WTC11 (cell line): ENCODE results near the gene IFT52.

Source experiments
- EMX1 ChIP-seq: fragments of 250-450 bp; sonication (Bioruptor Pico); IDR thresholded peaks from 2 replicates; pipeline ENCODE4 v1.8.0; 2021; ENCODE audit warnings: mild to moderate bottlenecking
- FOXJ3 ChIP-seq: sonication (generic); formaldehyde crosslinking; IDR thresholded peaks from 2 replicates; pipeline ENCODE4 v1.9.0; 2021; ENCODE audit warnings: missing genetic modification reagents, mild to moderate bottlenecking, borderline replicate concordance
- KAT7 ChIP-seq: sonication (generic); formaldehyde crosslinking; IDR thresholded peaks from 2 replicates; pipeline ENCODE4 v1.8.1; 2023; ENCODE audit warnings: missing genetic modification reagents, mild to moderate bottlenecking, borderline replicate concordance
- TP53 ChIP-seq: sonication (generic); formaldehyde crosslinking; IDR thresholded peaks from 2 replicates; pipeline ENCODE4 v1.8.1; 2023; ENCODE audit warnings: mild to moderate bottlenecking, missing genetic modification reagents
- ZNF232 ChIP-seq: sonication (generic); formaldehyde crosslinking; IDR thresholded peaks from 2 replicates; pipeline ENCODE4 v1.8.0; 2022; ENCODE audit warnings: mild to moderate bottlenecking, missing genetic modification reagents
- TF ChIP-seq, protein P1 (sequence below): sonication (generic); formaldehyde crosslinking; IDR thresholded peaks from 2 replicates; pipeline ENCODE4 v1.8.0; 2022; ENCODE audit warnings: mild to moderate bottlenecking, missing genetic modification reagents
- TF ChIP-seq, protein P2 (sequence below): fragments of 200-600 bp; IDR thresholded peaks from 2 replicates; pipeline ENCODE4 v1.8.0; 2022; ENCODE audit warnings: antibody characterized with exemption
- TF ChIP-seq, protein P3 (sequence below): sonication (generic); formaldehyde crosslinking; IDR thresholded peaks from 2 replicates; pipeline ENCODE4 v1.8.1; 2023; ENCODE audit warnings: mild to moderate bottlenecking, missing genetic modification reagents
- TF ChIP-seq, protein P4 (sequence below): sonication (generic); formaldehyde crosslinking; IDR thresholded peaks from 2 replicates; pipeline ENCODE4 v1.8.1; 2023; ENCODE audit warnings: mild to moderate bottlenecking, missing genetic modification reagents

GRCh38 chr20:43667341-43668132, 76.8 kb downstream of the IFT52 start:
- TF ChIP-seq, protein P1, sequence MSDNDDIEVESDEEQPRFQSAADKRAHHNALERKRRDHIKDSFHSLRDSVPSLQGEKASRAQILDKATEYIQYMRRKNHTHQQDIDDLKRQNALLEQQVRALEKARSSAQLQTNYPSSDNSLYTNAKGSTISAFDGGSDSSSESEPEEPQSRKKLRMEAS (CRISPR knock-in tag): no peak
- TF ChIP-seq, protein P2, sequence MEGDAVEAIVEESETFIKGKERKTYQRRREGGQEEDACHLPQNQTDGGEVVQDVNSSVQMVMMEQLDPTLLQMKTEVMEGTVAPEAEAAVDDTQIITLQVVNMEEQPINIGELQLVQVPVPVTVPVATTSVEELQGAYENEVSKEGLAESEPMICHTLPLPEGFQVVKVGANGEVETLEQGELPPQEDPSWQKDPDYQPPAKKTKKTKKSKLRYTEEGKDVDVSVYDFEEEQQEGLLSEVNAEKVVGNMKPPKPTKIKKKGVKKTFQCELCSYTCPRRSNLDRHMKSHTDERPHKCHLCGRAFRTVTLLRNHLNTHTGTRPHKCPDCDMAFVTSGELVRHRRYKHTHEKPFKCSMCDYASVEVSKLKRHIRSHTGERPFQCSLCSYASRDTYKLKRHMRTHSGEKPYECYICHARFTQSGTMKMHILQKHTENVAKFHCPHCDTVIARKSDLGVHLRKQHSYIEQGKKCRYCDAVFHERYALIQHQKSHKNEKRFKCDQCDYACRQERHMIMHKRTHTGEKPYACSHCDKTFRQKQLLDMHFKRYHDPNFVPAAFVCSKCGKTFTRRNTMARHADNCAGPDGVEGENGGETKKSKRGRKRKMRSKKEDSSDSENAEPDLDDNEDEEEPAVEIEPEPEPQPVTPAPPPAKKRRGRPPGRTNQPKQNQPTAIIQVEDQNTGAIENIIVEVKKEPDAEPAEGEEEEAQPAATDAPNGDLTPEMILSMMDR: no peak
- TF ChIP-seq FOXJ3 (CRISPR knock-in tag) (no peak), EMX1 (CRISPR knock-in tag) (no peak), KAT7 (CRISPR knock-in tag) (0 out of 2 replicates have a peak, but pooled peaks have one; percentile 36), ZNF232 (CRISPR knock-in tag) (no peak), TP53 (CRISPR knock-in tag) (no peak)
- TF ChIP-seq, protein P3, sequence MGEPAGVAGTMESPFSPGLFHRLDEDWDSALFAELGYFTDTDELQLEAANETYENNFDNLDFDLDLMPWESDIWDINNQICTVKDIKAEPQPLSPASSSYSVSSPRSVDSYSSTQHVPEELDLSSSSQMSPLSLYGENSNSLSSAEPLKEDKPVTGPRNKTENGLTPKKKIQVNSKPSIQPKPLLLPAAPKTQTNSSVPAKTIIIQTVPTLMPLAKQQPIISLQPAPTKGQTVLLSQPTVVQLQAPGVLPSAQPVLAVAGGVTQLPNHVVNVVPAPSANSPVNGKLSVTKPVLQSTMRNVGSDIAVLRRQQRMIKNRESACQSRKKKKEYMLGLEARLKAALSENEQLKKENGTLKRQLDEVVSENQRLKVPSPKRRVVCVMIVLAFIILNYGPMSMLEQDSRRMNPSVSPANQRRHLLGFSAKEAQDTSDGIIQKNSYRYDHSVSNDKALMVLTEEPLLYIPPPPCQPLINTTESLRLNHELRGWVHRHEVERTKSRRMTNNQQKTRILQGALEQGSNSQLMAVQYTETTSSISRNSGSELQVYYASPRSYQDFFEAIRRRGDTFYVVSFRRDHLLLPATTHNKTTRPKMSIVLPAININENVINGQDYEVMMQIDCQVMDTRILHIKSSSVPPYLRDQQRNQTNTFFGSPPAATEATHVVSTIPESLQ: no peak
- TF ChIP-seq, protein P4, sequence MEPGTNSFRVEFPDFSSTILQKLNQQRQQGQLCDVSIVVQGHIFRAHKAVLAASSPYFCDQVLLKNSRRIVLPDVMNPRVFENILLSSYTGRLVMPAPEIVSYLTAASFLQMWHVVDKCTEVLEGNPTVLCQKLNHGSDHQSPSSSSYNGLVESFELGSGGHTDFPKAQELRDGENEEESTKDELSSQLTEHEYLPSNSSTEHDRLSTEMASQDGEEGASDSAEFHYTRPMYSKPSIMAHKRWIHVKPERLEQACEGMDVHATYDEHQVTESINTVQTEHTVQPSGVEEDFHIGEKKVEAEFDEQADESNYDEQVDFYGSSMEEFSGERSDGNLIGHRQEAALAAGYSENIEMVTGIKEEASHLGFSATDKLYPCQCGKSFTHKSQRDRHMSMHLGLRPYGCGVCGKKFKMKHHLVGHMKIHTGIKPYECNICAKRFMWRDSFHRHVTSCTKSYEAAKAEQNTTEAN (CRISPR knock-in tag): no peak
